Hepatocyte (in vitro differentiated cells): ENCODE measurements around the gene TRPM2. TPM values are rescaled to one million over a fixed set of nuclear protein-coding genes. Genes with fewer than 3 reads are reported as not detected.

Source experiments
- DNase-seq: peaks from one replicate; pipeline ENCODE4 v3.0.0-alpha.2; 2016; ENCODE audit warnings: low spot score
- H2AFZ ChIP-seq: fragments of 200-600 bp; sonication (generic); 2 replicates; pipeline ENCODE4 v1.6.0; 2016; ENCODE audit warnings: antibody characterized with exemption, mild to moderate bottlenecking
- H3K27ac ChIP-seq: fragments of 200-600 bp; sonication (generic); 2 replicates; pipeline ENCODE4 v1.5.1; 2016; ENCODE audit warnings: mild to moderate bottlenecking
- H3K27me3 ChIP-seq: fragments of 200-600 bp; sonication (generic); 2 replicates; pipeline ENCODE4 v1.6.1; 2016
- H3K36me3 ChIP-seq: fragments of 200-600 bp; sonication (generic); replicated peaks from 2 replicates; pipeline ENCODE4 v1.5.1; 2016; ENCODE audit warnings: low read depth; ENCODE audit not compliant: insufficient read depth
- H3K4me1 ChIP-seq: fragments of 200-600 bp; sonication (generic); 2 replicates; pipeline ENCODE4 v1.5.1; 2016; ENCODE audit warnings: mild to moderate bottlenecking, moderate library complexity; ENCODE audit not compliant: insufficient read depth
- H3K4me2 ChIP-seq: fragments of 200-600 bp; sonication (generic); 2 replicates; pipeline ENCODE4 v1.6.0; 2016
- H3K4me3 ChIP-seq: fragments of 200-600 bp; sonication (generic); 2 replicates; pipeline ENCODE4 v1.5.1; 2016; ENCODE audit warnings: mild to moderate bottlenecking
- H3K79me2 ChIP-seq: fragments of 200-600 bp; sonication (generic); 2 replicates; pipeline ENCODE4 v1.6.0; 2017; ENCODE audit warnings: mild to moderate bottlenecking
- H3K9me2 ChIP-seq: fragments of 200-600 bp; sonication (generic); replicated peaks from 2 replicates; pipeline ENCODE4 v1.6.0; 2017; ENCODE audit warnings: mild to moderate bottlenecking; ENCODE audit not compliant: insufficient read depth
- H3K9me3 ChIP-seq: fragments of 200-600 bp; sonication (generic); 2 replicates; pipeline ENCODE4 v1.5.1; 2016; ENCODE audit warnings: low read depth, mild to moderate bottlenecking
- H4K20me1 ChIP-seq: fragments of 200-600 bp; sonication (generic); 2 replicates; pipeline ENCODE4 v1.6.0; 2016; ENCODE audit warnings: mild to moderate bottlenecking; ENCODE audit not compliant: insufficient read depth, poor library complexity, severe bottlenecking
- EZH2 ChIP-seq: fragments of 200-600 bp; sonication (generic); IDR thresholded peaks from 2 replicates; pipeline ENCODE4 v1.6.1; 2016; ENCODE audit warnings: antibody characterized with exemption, mild to moderate bottlenecking, borderline replicate concordance
- EZH2phosphoT487 ChIP-seq: fragments of 200-600 bp; sonication (generic); IDR thresholded peaks from one replicate; pipeline ENCODE4 v1.6.1; 2018; ENCODE audit warnings: antibody characterized with exemption, mild to moderate bottlenecking, low read depth, moderate library complexity; ENCODE audit not compliant: unreplicated experiment, severe bottlenecking
- WGBS: methylation state at CpG from one replicate; pipeline ENCODE4 v1.1.6; 2016; ENCODE audit warnings: low lambda C conversion rate; ENCODE audit errors: missing lambda C conversion rate; 5-methylcytosine and 5-hydroxymethylcytosine counted together
- polyA plus RNA-seq: library from polyadenylated mRNA; unstranded; fragments of >200 nt; fragmentation: Nextera tagmentation; extraction: Ambion mirVana; gene quantifications from 2 replicates; pipeline ENCODE4 v1.2.1, GENCODE V29; 2016
- total RNA-seq: library from RNA; depleted of rRNA; stranded (reverse); fragments of >200 nt; gene quantifications from 2 replicates; pipeline ENCODE4 v1.2.3, GENCODE V29; 2014
- TF ChIP-seq, protein P1 (sequence below): fragments of 200-600 bp; sonication (generic); IDR thresholded peaks from 2 replicates; pipeline ENCODE4 v1.5.1; 2016; ENCODE audit warnings: antibody characterized with exemption, mild to moderate bottlenecking; ENCODE audit not compliant: poor library complexity

The TRPM2 gene
- total and polyA plus RNA-seq, 2 experiments from 2014 or later: 0.25 to 0.50 TPM

DNA sequence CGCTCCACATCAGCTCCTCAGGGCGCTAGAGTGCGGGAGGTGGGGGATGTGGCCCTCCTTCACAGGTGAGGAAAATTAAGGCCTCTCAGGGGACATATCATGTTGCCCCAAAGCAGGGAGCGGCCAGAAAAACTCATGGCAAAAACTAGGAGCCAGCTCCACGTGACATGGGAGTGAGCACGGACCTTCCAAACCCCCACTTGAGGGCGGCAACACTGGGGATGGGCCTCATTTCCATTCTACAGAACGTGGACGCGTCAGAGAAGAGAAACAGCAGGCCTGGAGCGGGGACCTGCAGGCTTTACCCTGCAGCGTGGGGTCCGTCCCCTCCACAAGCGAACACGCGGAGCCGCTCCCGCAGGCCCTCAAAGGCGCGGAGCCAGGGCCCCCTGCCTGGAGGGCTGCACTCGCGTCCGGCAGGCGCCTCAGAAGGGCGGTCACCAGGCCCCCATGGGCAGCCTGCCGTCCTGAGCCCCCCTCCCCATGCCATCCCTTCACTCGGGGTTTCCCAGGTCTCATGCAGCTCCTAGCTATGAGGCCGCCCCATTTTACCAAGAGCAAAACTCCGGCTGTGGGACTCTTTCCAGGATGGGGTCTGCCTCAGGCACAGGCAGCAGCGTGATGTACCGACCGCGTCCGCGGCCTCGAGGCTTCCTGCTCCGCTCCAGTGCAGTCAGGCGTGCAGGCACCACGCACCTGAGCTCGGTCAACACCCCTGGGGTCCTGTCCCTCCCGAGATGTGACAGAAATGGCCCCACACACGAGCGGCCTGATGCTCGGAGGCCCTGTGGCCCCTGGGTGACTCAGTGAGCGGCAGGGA is 19.7 kb upstream of the TRPM2 start:
- no peaks in the 10 kb centered on the region for H4K20me1 ChIP-seq
- H3K27me3 ChIP-seq: no peaks in the 10 kb centered on the region
- H3K79me2 ChIP-seq: no peaks in the 10 kb centered on the region
- WGBS: 91% methylated on average over 44 of the region's 45 CpGs
- no peak overlapping the region for H3K27ac ChIP-seq
- TF ChIP-seq EZH2phosphoT487 (no peak), EZH2 (no peak)
- TF ChIP-seq, protein P1, sequence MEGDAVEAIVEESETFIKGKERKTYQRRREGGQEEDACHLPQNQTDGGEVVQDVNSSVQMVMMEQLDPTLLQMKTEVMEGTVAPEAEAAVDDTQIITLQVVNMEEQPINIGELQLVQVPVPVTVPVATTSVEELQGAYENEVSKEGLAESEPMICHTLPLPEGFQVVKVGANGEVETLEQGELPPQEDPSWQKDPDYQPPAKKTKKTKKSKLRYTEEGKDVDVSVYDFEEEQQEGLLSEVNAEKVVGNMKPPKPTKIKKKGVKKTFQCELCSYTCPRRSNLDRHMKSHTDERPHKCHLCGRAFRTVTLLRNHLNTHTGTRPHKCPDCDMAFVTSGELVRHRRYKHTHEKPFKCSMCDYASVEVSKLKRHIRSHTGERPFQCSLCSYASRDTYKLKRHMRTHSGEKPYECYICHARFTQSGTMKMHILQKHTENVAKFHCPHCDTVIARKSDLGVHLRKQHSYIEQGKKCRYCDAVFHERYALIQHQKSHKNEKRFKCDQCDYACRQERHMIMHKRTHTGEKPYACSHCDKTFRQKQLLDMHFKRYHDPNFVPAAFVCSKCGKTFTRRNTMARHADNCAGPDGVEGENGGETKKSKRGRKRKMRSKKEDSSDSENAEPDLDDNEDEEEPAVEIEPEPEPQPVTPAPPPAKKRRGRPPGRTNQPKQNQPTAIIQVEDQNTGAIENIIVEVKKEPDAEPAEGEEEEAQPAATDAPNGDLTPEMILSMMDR: no peak
- H3K36me3 ChIP-seq: no peaks in the 10 kb centered on the region
- no peak overlapping the region for H3K4me3 ChIP-seq
- H3K4me2 ChIP-seq: no peak overlapping the region
- peaks cover 9% of the 10 kb centered on the region for H3K4me1 ChIP-seq
- H3K9me2 ChIP-seq: no peaks in the 10 kb centered on the region
- DNase-seq: no peak
- H2AFZ ChIP-seq: no peak overlapping the region
- H3K9me3 ChIP-seq: no peaks in the 10 kb centered on the region

DNA sequence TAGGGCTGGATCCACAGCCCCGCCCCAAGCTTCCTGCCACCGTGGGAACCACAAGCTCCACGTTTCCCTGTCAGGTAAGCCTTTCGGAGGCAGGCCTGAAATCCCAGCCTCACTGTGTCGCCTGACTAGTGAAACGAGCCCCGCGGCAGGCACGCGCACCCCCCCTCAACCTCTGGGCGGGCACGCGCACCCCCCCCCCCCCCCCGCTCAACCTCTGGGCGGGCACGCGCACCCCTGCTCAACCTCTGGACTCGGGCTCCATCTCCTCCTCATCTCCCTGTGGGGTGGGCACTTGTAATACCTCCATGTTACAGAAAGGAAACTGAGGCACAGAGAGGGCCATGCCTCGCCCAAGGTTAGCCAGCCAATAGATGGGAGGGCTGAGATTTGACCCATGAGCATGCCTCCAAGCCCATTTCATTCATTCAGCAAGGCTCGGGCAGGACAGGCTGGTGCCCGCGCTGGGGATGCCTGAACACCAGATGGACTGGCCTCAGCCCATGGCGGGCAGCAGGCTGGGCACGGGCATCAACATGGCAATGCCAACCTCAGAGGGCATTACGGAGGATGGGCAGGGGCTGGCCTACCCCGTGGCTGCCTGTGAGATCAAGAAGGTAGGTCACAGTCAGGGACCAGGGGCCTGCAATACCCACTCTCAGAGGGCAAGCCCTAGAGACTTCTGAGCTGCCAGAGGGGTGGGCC is 18.9 kb upstream of the TRPM2 start:
- TF ChIP-seq EZH2 (no peak), EZH2phosphoT487 (no peak)
- TF ChIP-seq, protein P1: no peak
- no peak overlapping the region for H3K27ac ChIP-seq
- no peaks in the 10 kb centered on the region for H3K27me3 ChIP-seq
- H4K20me1 ChIP-seq: no peaks in the 10 kb centered on the region
- peaks cover 9% of the 10 kb centered on the region for H3K4me1 ChIP-seq
- no peaks in the 10 kb centered on the region for H3K9me3 ChIP-seq
- no peak overlapping the region for H3K4me3 ChIP-seq
- no peak overlapping the region for H2AFZ ChIP-seq
- no peaks in the 10 kb centered on the region for H3K79me2 ChIP-seq
- WGBS: 95% methylated on average over 11 of the region's 26 CpGs
- H3K36me3 ChIP-seq: no peaks in the 10 kb centered on the region
- H3K4me2 ChIP-seq: no peak overlapping the region
- no peak for DNase-seq
- H3K9me2 ChIP-seq: no peaks in the 10 kb centered on the region

DNA sequence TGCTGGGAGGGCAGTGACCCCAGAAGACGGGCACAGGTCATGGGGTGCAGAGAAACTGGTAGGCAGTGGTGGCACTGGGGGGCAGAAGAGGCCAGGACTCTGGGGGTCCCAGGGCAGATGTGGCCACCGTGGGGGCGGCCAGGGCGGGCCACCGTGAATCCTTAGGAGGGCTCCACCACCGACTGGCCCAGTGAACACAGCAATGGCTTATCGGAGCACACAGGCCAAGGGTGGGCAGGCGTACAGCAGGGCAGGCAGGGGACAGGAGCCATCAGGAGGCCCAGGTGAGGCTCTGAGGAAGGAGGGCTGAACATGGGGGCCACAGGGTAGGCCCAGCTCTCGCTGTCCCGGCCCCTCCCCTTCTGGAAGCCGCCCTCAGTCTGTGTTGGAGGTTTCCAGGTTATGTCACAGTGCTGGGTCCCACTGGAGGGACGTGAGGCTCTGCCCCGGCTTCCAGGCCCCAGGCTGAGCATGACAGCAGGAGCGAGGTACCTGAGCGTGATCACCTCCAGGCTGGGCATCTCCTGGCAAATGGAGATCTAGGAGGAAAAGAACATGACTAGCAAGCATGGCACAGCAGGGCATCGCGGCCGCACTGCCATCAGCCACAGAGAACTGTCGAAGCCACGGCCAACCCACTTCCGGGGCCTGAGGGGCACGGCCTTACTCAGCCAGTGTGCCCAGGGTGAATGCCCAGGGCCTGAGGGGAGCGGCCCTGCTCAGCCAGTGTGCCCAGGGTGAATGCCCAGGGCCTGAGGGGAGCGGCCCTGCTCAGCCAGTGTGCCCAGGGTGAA is 18.0 kb upstream of the TRPM2 start:
- Histone ChIP-seq H3K4me2 (no peak overlapping the region), H3K9me3 (no peaks in the 10 kb centered on the region), H3K9me2 (no peaks in the 10 kb centered on the region), H4K20me1 (no peaks in the 10 kb centered on the region), H3K27me3 (no peaks in the 10 kb centered on the region), H3K79me2 (no peaks in the 10 kb centered on the region), H3K4me1 (peaks cover 15% of the 10 kb centered on the region), H3K27ac (no peak overlapping the region), H3K36me3 (no peaks in the 10 kb centered on the region), H2AFZ (no peak overlapping the region), H3K4me3 (no peak overlapping the region)
- 94% methylated on average over 20 of the region's 24 CpGs for WGBS
- TF ChIP-seq, protein P1: no peak
- TF ChIP-seq EZH2phosphoT487 (no peak), EZH2 (no peak)
- no peak for DNase-seq
